ENCODE measurements around the gene RTP2. TPM values are rescaled to one million over a fixed set of nuclear protein-coding genes. Genes with fewer than 3 reads are reported as not detected.

Gene RTP2
- total and polyA plus RNA-seq, 5 donors from 2014 or later, result not detected

GRCh38 chr3:187745201-187746058, 43.1 kb upstream of the RTP2 start, which contains the start of gene BCL6:
Gene BCL6 (minus strand): TSS chr3:187745468. CDS start chr3:187733693, 11,775 bp downstream.
- Mint-ChIP-seq H3K9me3 (no peaks in the 10 kb centered on the region), H3K27ac (peak within 1 kb of the TSS; percentile 100), H3K4me3 (peak within 1 kb of the TSS; percentile 95 to 98 (median 97)), H3K27me3 (peaks cover 7% of the 10 kb centered on the region), H3K4me1 (peaks cover 11 to 79% (median 41%) of the 10 kb centered on the region in 4 donors), H3K36me3 (no peaks in the 10 kb centered on the region)
- H3K27ac ChIP-seq (ENCODE audit: insufficient read depth, low read length, poor library complexity, severe bottlenecking), result peak within 1 kb of the TSS; percentile 92
- H3K36me3 ChIP-seq (ENCODE audit: control insufficient read depth, insufficient read depth, low read length), result no peaks in the 10 kb centered on the region
- H3K27me3 ChIP-seq (ENCODE audit: control insufficient read depth, insufficient read depth, low read length), result no peaks in the 10 kb centered on the region
- DNase-seq, result peak; percentile 79 to 98 (median 95)
- H3K4me3 ChIP-seq (ENCODE audit: low read depth, low read length), result peak within 1 kb of the TSS; percentile 97
- H3K9me3 ChIP-seq (ENCODE audit: control insufficient read depth in 2 of 2, low read length in 2 of 2), result no peaks in the 10 kb centered on the region
- peaks cover 68% of the 10 kb centered on the region for H3K4me1 ChIP-seq (ENCODE audit: control insufficient read depth, insufficient read depth, low read length, poor library complexity, severe bottlenecking)
- peak; percentile 55 to 64 for ATAC-seq (ENCODE audit: low read depth in 2 of 2)

- no peaks in the 10 kb centered on the region for H3K27me3 ChIP-seq (ENCODE audit: control insufficient read depth, insufficient read depth, low read length)
- Mint-ChIP-seq H3K4me3 (peak overlapping the region; percentile 95 to 98 (median 97)), H3K4me1 (peaks cover 14 to 78% (median 43%) of the 10 kb centered on the region in 4 donors), H3K9me3 (no peaks in the 10 kb centered on the region), H3K27me3 (peaks cover 7% of the 10 kb centered on the region), H3K36me3 (no peaks in the 10 kb centered on the region), H3K27ac (peak overlapping the region; percentile 100)
- DNase-seq (peak; percentile 46 to 70 (median 54)), ATAC-seq (ENCODE audit: low read depth in 2 of 2) (no peak)
- H3K4me1 ChIP-seq (ENCODE audit: control insufficient read depth, insufficient read depth, low read length, poor library complexity, severe bottlenecking), result peaks cover 74% of the 10 kb centered on the region
- peak overlapping the region; percentile 92 for H3K27ac ChIP-seq (ENCODE audit: insufficient read depth, low read length, poor library complexity, severe bottlenecking)
- peak overlapping the region; percentile 97 for H3K4me3 ChIP-seq (ENCODE audit: low read depth, low read length)
- H3K9me3 ChIP-seq (ENCODE audit: control insufficient read depth in 2 of 2, low read length in 2 of 2), result no peaks in the 10 kb centered on the region
- no peaks in the 10 kb centered on the region for H3K36me3 ChIP-seq (ENCODE audit: control insufficient read depth, insufficient read depth, low read length)
Measured at GRCh38 chr3:187744169-187745151, 42.1 kb upstream of the RTP2 start.

- Mint-ChIP-seq H3K4me3 (peak overlapping the region; percentile 95 to 98 (median 97)), H3K4me1 (peaks cover 20 to 74% (median 40%) of the 10 kb centered on the region in 4 donors), H3K27me3 (peaks cover 7% of the 10 kb centered on the region), H3K27ac (peak overlapping the region; percentile 100), H3K9me3 (no peaks in the 10 kb centered on the region), H3K36me3 (no peaks in the 10 kb centered on the region)
- H3K36me3 ChIP-seq (ENCODE audit: control insufficient read depth, insufficient read depth, low read length), result no peaks in the 10 kb centered on the region
- H3K4me1 ChIP-seq (ENCODE audit: control insufficient read depth, insufficient read depth, low read length, poor library complexity, severe bottlenecking), result peaks cover 83% of the 10 kb centered on the region
- H3K9me3 ChIP-seq (ENCODE audit: control insufficient read depth in 2 of 2, low read length in 2 of 2), result no peaks in the 10 kb centered on the region
- H3K4me3 ChIP-seq (ENCODE audit: low read depth, low read length), result peak overlapping the region; percentile 97
- DNase-seq (peak; percentile 28 to 76 (median 40)), ATAC-seq (ENCODE audit: low read depth in 2 of 2) (no peak)
- H3K27me3 ChIP-seq (ENCODE audit: control insufficient read depth, insufficient read depth, low read length), result no peaks in the 10 kb centered on the region
- peak overlapping the region; percentile 92 for H3K27ac ChIP-seq (ENCODE audit: insufficient read depth, low read length, poor library complexity, severe bottlenecking)
Measured at GRCh38 chr3:187743195-187744141, 41.1 kb upstream of the RTP2 start.

GRCh38 chr3:187742351-187743171, 40.2 kb upstream of the RTP2 start:
- Mint-ChIP-seq H3K4me1 (peaks cover 13 to 69% (median 32%) of the 10 kb centered on the region in 4 donors), H3K36me3 (no peaks in the 10 kb centered on the region), H3K27me3 (peaks cover 7% of the 10 kb centered on the region), H3K9me3 (no peaks in the 10 kb centered on the region), H3K4me3 (peak overlapping the region; percentile 95 to 98 (median 97)), H3K27ac (peak overlapping the region; percentile 90 to 100 (median 100))
- ATAC-seq (ENCODE audit: low read depth in 2 of 2) (no peak), DNase-seq (peak in 2 of 3 donors; percentile 34 to 63)
- Histone ChIP-seq H3K36me3 (ENCODE audit: control insufficient read depth, insufficient read depth, low read length) (no peaks in the 10 kb centered on the region), H3K4me3 (ENCODE audit: low read depth, low read length) (peak overlapping the region; percentile 97), H3K9me3 (ENCODE audit: control insufficient read depth in 2 of 2, low read length in 2 of 2) (no peaks in the 10 kb centered on the region), H3K4me1 (ENCODE audit: control insufficient read depth, insufficient read depth, low read length, poor library complexity, severe bottlenecking) (peaks cover 85% of the 10 kb centered on the region), H3K27ac (ENCODE audit: insufficient read depth, low read length, poor library complexity, severe bottlenecking) (peak overlapping the region; percentile 92), H3K27me3 (ENCODE audit: control insufficient read depth, insufficient read depth, low read length) (no peaks in the 10 kb centered on the region)

GRCh38 chr3:187741403-187742350, 39.3 kb upstream of the RTP2 start:
- peak overlapping the region; percentile 98 to 100 (median 100) for H3K27ac Mint-ChIP-seq
- H3K27me3 ChIP-seq (ENCODE audit: control insufficient read depth, insufficient read depth, low read length), result no peaks in the 10 kb centered on the region
- peaks cover 7% of the 10 kb centered on the region for H3K27me3 Mint-ChIP-seq
- H3K4me3 Mint-ChIP-seq, result peak overlapping the region; percentile 95 to 98 (median 97)
- H3K27ac ChIP-seq (ENCODE audit: insufficient read depth, low read length, poor library complexity, severe bottlenecking), result peak overlapping the region; percentile 92
- peaks cover 85% of the 10 kb centered on the region for H3K4me1 ChIP-seq (ENCODE audit: control insufficient read depth, insufficient read depth, low read length, poor library complexity, severe bottlenecking)
- no peaks in the 10 kb centered on the region for H3K36me3 ChIP-seq (ENCODE audit: control insufficient read depth, insufficient read depth, low read length)
- peak; percentile 15 to 46 for ATAC-seq (ENCODE audit: low read depth in 2 of 2)
- H3K9me3 ChIP-seq (ENCODE audit: control insufficient read depth in 2 of 2, low read length in 2 of 2), result no peaks in the 10 kb centered on the region
- peak; percentile 52 to 88 (median 73) for DNase-seq
- peaks cover 12 to 69% (median 35%) of the 10 kb centered on the region in 4 donors for H3K4me1 Mint-ChIP-seq
- no peaks in the 10 kb centered on the region for H3K36me3 Mint-ChIP-seq
- H3K4me3 ChIP-seq (ENCODE audit: low read depth, low read length), result peak overlapping the region; percentile 97
- no peaks in the 10 kb centered on the region for H3K9me3 Mint-ChIP-seq

Measured in CD4-positive, CD25-positive, alpha-beta regulatory T cell (primary cell).